ENCODE results near the gene SCAMP2. TPM values are rescaled to one million over a fixed set of nuclear protein-coding genes. Genes with fewer than 3 reads are reported as not detected.

SCAMP2 gene
- total RNA-seq, 2 donors from 2014 or later: 47.5 to 50.9 TPM

- DNase-seq: no peak
- H3K36me3 Mint-ChIP-seq (ENCODE audit: low read depth): peaks cover 42% of the 10 kb centered on the region
- H3K9me3 Mint-ChIP-seq: no peaks in the 10 kb centered on the region
- 72 to 85% methylated on average over 5 to 10 of the region's 12 CpGs for WGBS, 2 experiments (ENCODE audit: insufficient coverage in 1 of 2, insufficient read length in 1 of 2)
- no peaks in the 10 kb centered on the region for H3K27me3 Mint-ChIP-seq (ENCODE audit: insufficient read depth)
- Histone ChIP-seq H3K4me3 (ENCODE audit: low read length) (peak overlapping the region; percentile 91), H3K27me3 (ENCODE audit: control insufficient read depth, insufficient read depth, low read length, poor library complexity, severe bottlenecking) (no peaks in the 10 kb centered on the region), H3K27ac (ENCODE audit: low read depth, low read length) (peak overlapping the region; percentile 88), H3K9ac (ENCODE audit: extremely low read depth, low read length, poor library complexity, severe bottlenecking) (peak overlapping the region; percentile 67), H3K36me3 (ENCODE audit: control insufficient read depth, insufficient read depth, low read length) (peaks cover 15% of the 10 kb centered on the region), H3K9me3 (ENCODE audit: control insufficient read depth, low read length) (no peaks in the 10 kb centered on the region), H3K4me1 (ENCODE audit: control insufficient read depth, insufficient read depth, low read length) (no peaks in the 10 kb centered on the region)
- no peak for TF ChIP-seq CTCF (conservative IDR thresholded peaks at IDR 0.05)
- H3K4me3 Mint-ChIP-seq: peak overlapping the region; percentile 85
- peak overlapping the region; percentile 17 for H3K27ac Mint-ChIP-seq
- peaks cover 23% of the 10 kb centered on the region for H3K4me1 Mint-ChIP-seq
Measured at GRCh38 chr15:74843891-74844299, 29.3 kb downstream of the SCAMP2 start.

GRCh38 chr15:74843445-74843828, 29.7 kb downstream of the SCAMP2 start:
- peak overlapping the region; percentile 85 for H3K4me3 Mint-ChIP-seq
- Histone ChIP-seq H3K9me3 (ENCODE audit: control insufficient read depth, low read length) (no peaks in the 10 kb centered on the region), H3K36me3 (ENCODE audit: control insufficient read depth, insufficient read depth, low read length) (peaks cover 11% of the 10 kb centered on the region), H3K27ac (ENCODE audit: low read depth, low read length) (peak overlapping the region; percentile 88), H3K9ac (ENCODE audit: extremely low read depth, low read length, poor library complexity, severe bottlenecking) (peak overlapping the region; percentile 67), H3K4me1 (ENCODE audit: control insufficient read depth, insufficient read depth, low read length) (no peaks in the 10 kb centered on the region), H3K27me3 (ENCODE audit: control insufficient read depth, insufficient read depth, low read length, poor library complexity, severe bottlenecking) (no peaks in the 10 kb centered on the region), H3K4me3 (ENCODE audit: low read length) (peak overlapping the region; percentile 91)
- peaks cover 40% of the 10 kb centered on the region for H3K36me3 Mint-ChIP-seq (ENCODE audit: low read depth)
- TF ChIP-seq CTCF (conservative IDR thresholded peaks at IDR 0.05): no peak
- peak overlapping the region; percentile 92 for H3K27ac Mint-ChIP-seq
- no peaks in the 10 kb centered on the region for H3K27me3 Mint-ChIP-seq (ENCODE audit: insufficient read depth)
- 20 to 30% methylated on average over 5 to 17 of the region's 18 CpGs for WGBS, 2 experiments (ENCODE audit: insufficient coverage in 1 of 2, insufficient read length in 1 of 2)
- DNase-seq: no peak
- peaks cover 23% of the 10 kb centered on the region for H3K4me1 Mint-ChIP-seq
- H3K9me3 Mint-ChIP-seq: no peaks in the 10 kb centered on the region

DNA sequence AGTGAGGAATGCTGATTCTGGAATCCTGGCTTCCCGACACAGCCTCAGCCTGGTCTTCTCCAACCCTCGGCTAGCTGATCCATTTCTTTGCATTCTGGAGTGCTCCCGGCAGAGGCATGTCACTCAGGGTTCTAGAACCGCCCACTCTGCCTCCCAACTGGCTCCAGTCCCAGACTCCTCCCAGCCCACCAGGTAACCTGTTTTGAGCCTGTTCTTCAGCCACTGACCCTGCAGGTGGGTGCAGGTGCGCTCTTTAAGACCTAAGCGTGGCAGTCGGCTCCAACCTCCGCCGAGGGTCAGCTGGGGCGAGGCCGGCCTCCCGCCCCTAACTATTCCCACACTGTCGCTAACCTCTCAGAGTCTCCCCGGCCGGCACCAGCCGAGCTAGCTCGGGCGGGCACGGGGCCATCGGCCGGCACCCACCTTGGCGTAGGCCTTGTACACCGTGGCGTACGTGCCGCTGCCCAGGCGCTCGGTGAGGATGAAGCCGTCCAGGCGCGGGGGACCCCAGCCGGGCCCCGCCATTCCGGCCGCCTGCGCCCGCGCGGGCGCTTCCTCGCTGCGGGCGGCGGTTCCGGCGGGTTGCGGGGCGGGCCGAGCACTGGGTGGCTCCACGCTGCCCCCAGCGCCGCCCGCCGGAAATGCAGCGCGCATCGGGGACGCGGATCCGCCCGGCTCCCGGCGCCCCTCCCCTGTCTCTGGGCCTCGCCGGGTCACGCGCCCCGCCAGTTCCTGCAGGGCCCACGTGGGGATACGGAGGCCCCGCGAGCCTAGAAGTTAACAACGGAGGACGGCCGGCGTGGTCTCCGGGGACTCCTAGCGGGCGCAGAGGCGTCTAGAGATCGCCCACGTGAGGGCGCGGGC, 30.4 kb downstream of the SCAMP2 start, which contains the start of gene ULK3:
Gene ULK3 (minus strand): TSS at position 576 of the 864 bp plus-strand sequence. CDS start 51 bp downstream, at position 525.
- TF ChIP-seq CTCF (conservative IDR thresholded peaks at IDR 0.05): peak; percentile 82
- Mint-ChIP-seq H3K4me1 (peaks cover 23% of the 10 kb centered on the region), H3K4me3 (peak within 1 kb of the TSS; percentile 85), H3K36me3 (ENCODE audit: low read depth) (peaks cover 34% of the 10 kb centered on the region), H3K27me3 (ENCODE audit: insufficient read depth) (no peaks in the 10 kb centered on the region), H3K9me3 (no peaks in the 10 kb centered on the region), H3K27ac (peak within 1 kb of the TSS; percentile 96)
- Histone ChIP-seq H3K9ac (ENCODE audit: extremely low read depth, low read length, poor library complexity, severe bottlenecking) (peak within 1 kb of the TSS; percentile 68), H3K9me3 (ENCODE audit: control insufficient read depth, low read length) (no peaks in the 10 kb centered on the region), H3K36me3 (ENCODE audit: control insufficient read depth, insufficient read depth, low read length) (peaks cover 9% of the 10 kb centered on the region), H3K4me1 (ENCODE audit: control insufficient read depth, insufficient read depth, low read length) (no peaks in the 10 kb centered on the region), H3K27me3 (ENCODE audit: control insufficient read depth, insufficient read depth, low read length, poor library complexity, severe bottlenecking) (no peaks in the 10 kb centered on the region), H3K27ac (ENCODE audit: low read depth, low read length) (peak within 1 kb of the TSS; percentile 88), H3K4me3 (ENCODE audit: low read length) (peak within 1 kb of the TSS; percentile 91)
- WGBS, 2 experiments (ENCODE audit: insufficient coverage in 1 of 2, insufficient read length in 1 of 2): 0 to 1% methylated on average over 34 to 84 of the region's 84 CpGs
- DNase-seq: peak; percentile 96
